Chondrocyte (in vitro differentiated cells): Measurements from ENCODE around the gene TSPAN18. TPM values are rescaled to one million over a fixed set of nuclear protein-coding genes. Genes with fewer than 3 reads are reported as not detected.
A peak's percentile ranks its signal among the peaks of the same experiment; 100 is the strongest.

ENCODE experiments used
- DNase-seq: peaks from one replicate; pipeline ENCODE4 v3.0.0; 2021; ENCODE audit warnings: mixed read lengths, low spot score
- H3K27ac Mint-ChIP-seq: one replicate; pipeline ENCODE4 v1.8.0; 2021; ENCODE audit warnings: mild to moderate bottlenecking, moderate library complexity, mixed read lengths; ENCODE audit not compliant: unreplicated experiment
- H3K27me3 Mint-ChIP-seq: 2 replicates; pipeline ENCODE4 v1.8.0; 2021; ENCODE audit warnings: low read depth, mixed read lengths
- H3K36me3 Mint-ChIP-seq: 2 replicates; pipeline ENCODE4 v1.8.0; 2021; ENCODE audit warnings: low read depth, mixed read lengths
- H3K4me1 Mint-ChIP-seq: 2 replicates; pipeline ENCODE4 v1.8.0; 2021; ENCODE audit warnings: low read depth, mild to moderate bottlenecking, mixed read lengths
- H3K4me3 Mint-ChIP-seq: one replicate; pipeline ENCODE4 v1.8.0; 2021; ENCODE audit warnings: mild to moderate bottlenecking, moderate library complexity, mixed read lengths; ENCODE audit not compliant: unreplicated experiment
- H3K9me3 Mint-ChIP-seq: 2 replicates; pipeline ENCODE4 v1.8.0; 2021; ENCODE audit warnings: low read depth, mixed read lengths
- CTCF ChIP-seq: fragments of 200-600 bp; sonication (generic); IDR thresholded peaks from 2 replicates; pipeline ENCODE4 v1.5.0; 2021; ENCODE audit warnings: antibody characterized with exemption, mild to moderate bottlenecking, moderate library complexity
- total RNA-seq: library from RNA; stranded (reverse); gene quantifications from 3 replicates; pipeline ENCODE4 v1.2.1, GENCODE V29; 2021

Gene TSPAN18
- total RNA-seq, 1 donor from 2014 or later, result 4.0 TPM

- DNase-seq, result no peak
- no peak overlapping the region for H3K27ac Mint-ChIP-seq
- H3K4me3 Mint-ChIP-seq, result no peak overlapping the region
- H3K36me3 Mint-ChIP-seq, result peaks cover 1% of the 10 kb centered on the region
- H3K27me3 Mint-ChIP-seq, result peaks cover 5% of the 10 kb centered on the region
- no peak for TF ChIP-seq CTCF
- H3K4me1 Mint-ChIP-seq, result peaks cover 38% of the 10 kb centered on the region
- peaks cover 9% of the 10 kb centered on the region for H3K9me3 Mint-ChIP-seq
Observed at GRCh38 chr11:44760917-44761550, 34.3 kb downstream of the TSPAN18 start.

- H3K27me3 Mint-ChIP-seq, result peaks cover 5% of the 10 kb centered on the region
- peaks cover 1% of the 10 kb centered on the region for H3K36me3 Mint-ChIP-seq
- H3K27ac Mint-ChIP-seq, result no peak overlapping the region
- DNase-seq, result no peak
- TF ChIP-seq CTCF, result no peak
- peaks cover 9% of the 10 kb centered on the region for H3K9me3 Mint-ChIP-seq
- no peak overlapping the region for H3K4me3 Mint-ChIP-seq
- peaks cover 38% of the 10 kb centered on the region for H3K4me1 Mint-ChIP-seq
Observed at GRCh38 chr11:44761551-44761961, 34.8 kb downstream of the TSPAN18 start.

- no peak for DNase-seq
- peaks cover 46% of the 10 kb centered on the region for H3K4me1 Mint-ChIP-seq
- no peak for TF ChIP-seq CTCF
- peak overlapping the region; percentile 58 for H3K27ac Mint-ChIP-seq
- H3K27me3 Mint-ChIP-seq, result peaks cover 5% of the 10 kb centered on the region
- H3K9me3 Mint-ChIP-seq, result peaks cover 10% of the 10 kb centered on the region
- peaks cover 4% of the 10 kb centered on the region for H3K36me3 Mint-ChIP-seq
- no peak overlapping the region for H3K4me3 Mint-ChIP-seq
Observed at GRCh38 chr11:44763121-44763820, 36.5 kb downstream of the TSPAN18 start.

- TF ChIP-seq CTCF, result no peak
- Mint-ChIP-seq H3K4me1 (peaks cover 46% of the 10 kb centered on the region), H3K9me3 (peaks cover 10% of the 10 kb centered on the region), H3K27me3 (peaks cover 3% of the 10 kb centered on the region), H3K4me3 (no peak overlapping the region), H3K27ac (peak overlapping the region; percentile 20), H3K36me3 (peaks cover 2% of the 10 kb centered on the region)
- DNase-seq, result no peak
Observed at GRCh38 chr11:44764583-44764982, 37.8 kb downstream of the TSPAN18 start.

GRCh38 chr11:44765026-44765595 lies 38.3 kb downstream of the TSPAN18 start:
- no peak overlapping the region for H3K4me3 Mint-ChIP-seq
- H3K36me3 Mint-ChIP-seq, result peaks cover 2% of the 10 kb centered on the region
- no peak for TF ChIP-seq CTCF
- no peak for DNase-seq
- H3K9me3 Mint-ChIP-seq, result peaks cover 10% of the 10 kb centered on the region
- peaks cover 46% of the 10 kb centered on the region for H3K4me1 Mint-ChIP-seq
- no peak overlapping the region for H3K27ac Mint-ChIP-seq
- no peaks in the 10 kb centered on the region for H3K27me3 Mint-ChIP-seq
